Keratinocyte (primary cell): ENCODE data around the gene PABPN1L.

ENCODE experiments used
- CTCF ChIP-seq, 3 experiments: IDR thresholded peaks in 1 of 3; conservative IDR thresholded peaks in 1 of 3; optimal IDR thresholded peaks in 1 of 3; 2 replicates in 2 of 3; 3 replicates in 1 of 3; pipeline versions ENCODE3 to v1.5.1; 2011; ENCODE audit warnings: low read length in 3 of 3, mild to moderate bottlenecking in 3 of 3, moderate library complexity in 2 of 3, control low read depth in 1 of 3, inconsistent platforms in 1 of 3; ENCODE audit not compliant: insufficient read depth in 2 of 3; ENCODE audit errors: extremely low read depth in 1 of 3
- EZH2 ChIP-seq: IDR thresholded peaks from one replicate; pipeline ENCODE4 v1.6.1; 2012; ENCODE audit warnings: inconsistent platforms, mild to moderate bottlenecking, low read length, moderate library complexity

- TF ChIP-seq CTCF (optimal IDR thresholded peaks at IDR 0.05 in 1 of 3, IDR thresholded peaks at IDR 0.05 in 1 of 3, conservative IDR thresholded peaks at IDR 0.05 in 1 of 3; ENCODE audit: extremely low read depth in 1 of 3, insufficient read depth in 2 of 3, low read length in 3 of 3) (no peak), EZH2 (no peak)
These were observed 2.4 kb downstream of the PABPN1L start for GRCh38 chr16:88864099-88864498.
